GM19463 (cell line): ENCODE measurements around the gene ASTN2.

Experiments used
- ATAC-seq: cut with Tn5 transposase; IDR thresholded peaks from one replicate; pipeline ENCODE4 v1.9.1; 2021; ENCODE audit warnings: mild to moderate bottlenecking, moderate library complexity; ENCODE audit not compliant: unreplicated experiment

ASTN2 gene

GRCh38 chr9:116980582-116981120 is 434.2 kb downstream of the ASTN2 start:
- no peak for ATAC-seq

GRCh38 chr9:116979456-116979855 is 435.4 kb downstream of the ASTN2 start:
- no peak for ATAC-seq

GRCh38 chr9:116978155-116978554 is 436.7 kb downstream of the ASTN2 start:
- no peak for ATAC-seq

- no peak for ATAC-seq
These were observed 439.7 kb downstream of the ASTN2 start for GRCh38 chr9:116975126-116975525.

GRCh38 chr9:116966199-116966598 is 448.7 kb downstream of the ASTN2 start:
- ATAC-seq = no peak

GRCh38 chr9:116964258-116964657 is 450.6 kb downstream of the ASTN2 start:
- no peak for ATAC-seq

- no peak for ATAC-seq
These were observed 455.0 kb downstream of the ASTN2 start for GRCh38 chr9:116959809-116960208.

GRCh38 chr9:116958881-116959280 is 456.0 kb downstream of the ASTN2 start:
- no peak for ATAC-seq

- ATAC-seq = no peak
These were observed 460.1 kb downstream of the ASTN2 start for GRCh38 chr9:116954731-116955130.

GRCh38 chr9:116953271-116953670 is 461.6 kb downstream of the ASTN2 start:
- ATAC-seq = no peak

GRCh38 chr9:116952436-116952810 is 462.4 kb downstream of the ASTN2 start:
- ATAC-seq = no peak

- peak; percentile 64 for ATAC-seq
These were observed 463.0 kb downstream of the ASTN2 start for GRCh38 chr9:116951588-116952435.

GRCh38 chr9:116945817-116946216 is 469.0 kb downstream of the ASTN2 start:
- no peak for ATAC-seq

- no peak for ATAC-seq
These were observed 469.9 kb downstream of the ASTN2 start for GRCh38 chr9:116944714-116945534.

GRCh38 chr9:116943970-116944369 is 470.9 kb downstream of the ASTN2 start:
- ATAC-seq = no peak

- ATAC-seq = no peak
These were observed 472.2 kb downstream of the ASTN2 start for GRCh38 chr9:116942593-116943061.

- no peak for ATAC-seq
These were observed 473.6 kb downstream of the ASTN2 start for GRCh38 chr9:116941266-116941665.

GRCh38 chr9:116940614-116941215 is 474.1 kb downstream of the ASTN2 start:
- no peak for ATAC-seq

- ATAC-seq = peak; percentile 50
These were observed 475.2 kb downstream of the ASTN2 start for GRCh38 chr9:116939614-116940013.

GRCh38 chr9:116939161-116939560 is 475.7 kb downstream of the ASTN2 start:
- no peak for ATAC-seq

GRCh38 chr9:116937361-116937760 is 477.5 kb downstream of the ASTN2 start:
- no peak for ATAC-seq
